Ovary (tissue), 3 donors: ENCODE data around the gene SLC1A2.
"Not testable (repeated sequence)": the region's sequence is repeated elsewhere in the genome, so short reads cannot be mapped to it uniquely, and the experiment has no call there.

Experiments used
- EP300 ChIP-seq: sonication (generic); formaldehyde crosslinking; IDR thresholded peaks from one replicate; pipeline ENCODE4 v1.6.1; 2017; ENCODE audit warnings: antibody characterized with exemption
- POLR2A ChIP-seq: fragments of 450-650 bp; IDR thresholded peaks from one replicate; pipeline ENCODE4 v1.6.1; 2017; ENCODE audit warnings: antibody characterized with exemption, mild to moderate bottlenecking, moderate library complexity
- TF ChIP-seq, protein P1 (sequence below), 3 donors: fragments of 450-650 bp in 2 of 3; fragments of 200-600 bp in 1 of 3; IDR thresholded peaks; one replicate each; pipeline versions ENCODE4 v1.5.1 to v1.8.0; 2016 to 2022; ENCODE audit warnings: antibody characterized with exemption in 3 of 3, mild to moderate bottlenecking in 1 of 3
- donor health status: DM: no; HTN: no; CAD: no.

DNA sequence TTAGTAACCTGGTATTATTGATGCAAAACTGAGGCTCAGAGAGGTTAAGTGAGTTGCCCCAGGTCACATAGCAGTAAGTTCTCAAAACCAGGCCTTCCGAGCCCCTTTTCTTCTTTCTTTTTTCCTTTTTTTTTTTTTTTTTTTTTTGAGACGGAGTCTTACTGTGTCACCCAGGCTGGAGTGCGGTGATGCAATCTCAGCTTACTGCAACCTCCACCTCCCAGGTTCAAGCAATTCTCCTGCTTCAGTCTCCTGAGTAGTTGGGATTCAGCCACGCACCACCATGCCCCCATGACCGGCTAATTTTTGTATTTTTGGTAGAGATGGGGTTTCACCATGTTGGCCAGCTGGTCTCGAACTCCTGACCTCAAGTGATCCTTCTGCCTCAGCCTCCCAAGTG is 192.6 kb downstream of the SLC1A2 start:
- TF ChIP-seq, protein P1, sequence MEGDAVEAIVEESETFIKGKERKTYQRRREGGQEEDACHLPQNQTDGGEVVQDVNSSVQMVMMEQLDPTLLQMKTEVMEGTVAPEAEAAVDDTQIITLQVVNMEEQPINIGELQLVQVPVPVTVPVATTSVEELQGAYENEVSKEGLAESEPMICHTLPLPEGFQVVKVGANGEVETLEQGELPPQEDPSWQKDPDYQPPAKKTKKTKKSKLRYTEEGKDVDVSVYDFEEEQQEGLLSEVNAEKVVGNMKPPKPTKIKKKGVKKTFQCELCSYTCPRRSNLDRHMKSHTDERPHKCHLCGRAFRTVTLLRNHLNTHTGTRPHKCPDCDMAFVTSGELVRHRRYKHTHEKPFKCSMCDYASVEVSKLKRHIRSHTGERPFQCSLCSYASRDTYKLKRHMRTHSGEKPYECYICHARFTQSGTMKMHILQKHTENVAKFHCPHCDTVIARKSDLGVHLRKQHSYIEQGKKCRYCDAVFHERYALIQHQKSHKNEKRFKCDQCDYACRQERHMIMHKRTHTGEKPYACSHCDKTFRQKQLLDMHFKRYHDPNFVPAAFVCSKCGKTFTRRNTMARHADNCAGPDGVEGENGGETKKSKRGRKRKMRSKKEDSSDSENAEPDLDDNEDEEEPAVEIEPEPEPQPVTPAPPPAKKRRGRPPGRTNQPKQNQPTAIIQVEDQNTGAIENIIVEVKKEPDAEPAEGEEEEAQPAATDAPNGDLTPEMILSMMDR (IDR thresholded peaks at IDR 0.05) = not testable (repeated sequence)
- TF ChIP-seq POLR2A, EP300: not testable (repeated sequence)
